Karpas-422 (cell line): Measurements from ENCODE around the gene MAPT. TPM values are rescaled to one million over a fixed set of nuclear protein-coding genes. Genes with fewer than 3 reads are reported as not detected.
A peak's percentile ranks its signal among the peaks of the same experiment; 100 is the strongest.

Experiments
- DNase-seq: peaks from one replicate; pipeline ENCODE4 v3.0.0-alpha.2; 2015
- H2AFZ ChIP-seq: fragments of 200-600 bp; sonication (generic); 2 replicates; pipeline ENCODE4 v1.6.1; 2014; ENCODE audit warnings: antibody characterized with exemption, low read length, mixed read lengths
- H3K27ac ChIP-seq: fragments of 200-600 bp; sonication (generic); 2 replicates; pipeline ENCODE4 v1.5.1; 2014; ENCODE audit warnings: mild to moderate bottlenecking, low read length, moderate library complexity
- H3K27me3 ChIP-seq: fragments of 200-600 bp; sonication (generic); 2 replicates; pipeline ENCODE4 v1.6.1; 2014; ENCODE audit warnings: low read length, mixed read lengths
- H3K36me3 ChIP-seq: fragments of 200-600 bp; sonication (generic); 2 replicates; pipeline ENCODE4 v1.6.1; 2014; ENCODE audit warnings: low read length, mixed read lengths; ENCODE audit not compliant: insufficient read depth
- H3K4me1 ChIP-seq: fragments of 200-600 bp; sonication (generic); 2 replicates; pipeline ENCODE4 v1.6.1; 2014; ENCODE audit warnings: mild to moderate bottlenecking, low read length, mixed read lengths
- H3K4me2 ChIP-seq: fragments of 200-600 bp; sonication (generic); 2 replicates; pipeline ENCODE4 v1.6.1; 2014; ENCODE audit warnings: low read length, low read depth, mild to moderate bottlenecking; ENCODE audit not compliant: poor library complexity, severe bottlenecking
- H3K4me3 ChIP-seq: fragments of 200-600 bp; sonication (generic); 2 replicates; pipeline ENCODE4 v1.5.1; 2014; ENCODE audit warnings: mild to moderate bottlenecking, antibody characterized with exemption, low read length, mixed read lengths
- H3K79me2 ChIP-seq: fragments of 200-600 bp; sonication (generic); 2 replicates; pipeline ENCODE4 v1.6.1; 2014; ENCODE audit warnings: mild to moderate bottlenecking, low read length, mixed read lengths
- H3K9ac ChIP-seq: fragments of 200-600 bp; sonication (generic); 2 replicates; pipeline ENCODE4 v1.6.0; 2014; ENCODE audit warnings: low read length
- H3K9me2 ChIP-seq: fragments of 200-600 bp; sonication (generic), shearing (Covaris generic); replicated peaks from 2 replicates; pipeline ENCODE4 v1.6.0; 2014; ENCODE audit warnings: mild to moderate bottlenecking, low read length, moderate library complexity; ENCODE audit not compliant: insufficient read depth
- H3K9me3 ChIP-seq: fragments of 300-700, 200-600 bp; sonication (generic); 2 replicates; pipeline ENCODE4 v1.6.1; 2014; ENCODE audit warnings: low read length, mixed read lengths
- H4K20me1 ChIP-seq: fragments of 200-600 bp; sonication (generic); 2 replicates; pipeline ENCODE4 v1.6.1; 2014; ENCODE audit warnings: mild to moderate bottlenecking, antibody characterized with exemption, low read length, low read depth; ENCODE audit not compliant: insufficient read depth
- total RNA-seq: library from RNA; depleted of rRNA; stranded (reverse); fragments of >200 nt; shearing (Covaris generic); gene quantifications from 2 replicates; pipeline ENCODE4 v1.2.3, GENCODE V29; 2014; ENCODE audit warnings: low replicate concordance

Gene MAPT
- total RNA-seq, 1 experiment from 2014 or later: 0.15 TPM

GRCh38 chr17:45997624-45998023 lies 103.3 kb downstream of the MAPT start:
- Histone ChIP-seq H3K4me3 (no peak overlapping the region), H3K4me1 (peaks cover 7% of the 10 kb centered on the region), H3K9me2 (no peaks in the 10 kb centered on the region), H3K27ac (no peak overlapping the region), H3K4me2 (no peak overlapping the region), H3K9ac (no peak overlapping the region), H3K79me2 (no peaks in the 10 kb centered on the region), H3K27me3 (no peaks in the 10 kb centered on the region), H3K36me3 (no peaks in the 10 kb centered on the region), H4K20me1 (no peaks in the 10 kb centered on the region), H3K9me3 (no peaks in the 10 kb centered on the region), H2AFZ (no peak overlapping the region)
- no peak for DNase-seq

DNA sequence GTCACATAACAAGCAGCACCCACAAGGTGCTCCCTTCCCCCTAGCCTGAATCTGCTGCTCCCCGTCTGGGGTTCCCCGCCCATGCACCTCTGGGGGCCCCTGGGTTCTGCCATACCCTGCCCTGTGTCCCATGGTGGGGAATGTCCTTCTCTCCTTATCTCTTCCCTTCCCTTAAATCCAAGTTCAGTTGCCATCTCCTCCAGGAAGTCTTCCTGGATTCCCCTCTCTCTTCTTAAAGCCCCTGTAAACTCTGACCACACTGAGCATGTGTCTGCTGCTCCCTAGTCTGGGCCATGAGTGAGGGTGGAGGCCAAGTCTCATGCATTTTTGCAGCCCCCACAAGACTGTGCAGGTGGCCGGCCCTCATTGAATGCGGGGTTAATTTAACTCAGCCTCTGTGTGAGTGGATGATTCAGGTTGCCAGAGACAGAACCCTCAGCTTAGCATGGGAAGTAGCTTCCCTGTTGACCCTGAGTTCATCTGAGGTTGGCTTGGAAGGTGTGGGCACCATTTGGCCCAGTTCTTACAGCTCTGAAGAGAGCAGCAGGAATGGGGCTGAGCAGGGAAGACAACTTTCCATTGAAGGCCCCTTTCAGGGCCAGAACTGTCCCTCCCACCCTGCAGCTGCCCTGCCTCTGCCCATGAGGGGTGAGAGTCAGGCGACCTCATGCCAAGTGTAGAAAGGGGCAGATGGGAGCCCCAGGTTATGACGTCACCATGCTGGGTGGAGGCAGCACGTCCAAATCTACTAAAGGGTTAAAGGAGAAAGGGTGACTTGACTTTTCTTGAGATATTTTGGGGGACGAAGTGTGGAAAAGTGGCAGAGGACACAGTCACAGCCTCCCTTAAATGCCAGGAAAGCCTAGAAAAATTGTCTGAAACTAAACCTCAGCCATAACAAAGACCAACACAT lies 104.9 kb downstream of the MAPT start, which contains the start of gene STH:
Gene STH, plus strand, starts transcription at position 264 of the 913 bp plus-strand sequence. Its CDS starts 30 bp downstream, at position 294.
- no peaks in the 10 kb centered on the region for H3K79me2 ChIP-seq
- H3K4me1 ChIP-seq: peaks cover 12% of the 10 kb centered on the region
- no peak within 1 kb of the TSS for H3K9ac ChIP-seq
- DNase-seq: no peak
- no peak within 1 kb of the TSS for H3K4me3 ChIP-seq
- H3K9me2 ChIP-seq: no peaks in the 10 kb centered on the region
- H3K4me2 ChIP-seq: no peak within 1 kb of the TSS
- H3K27ac ChIP-seq: no peak within 1 kb of the TSS
- no peaks in the 10 kb centered on the region for H4K20me1 ChIP-seq
- H3K27me3 ChIP-seq: no peaks in the 10 kb centered on the region
- no peaks in the 10 kb centered on the region for H3K9me3 ChIP-seq
- H3K36me3 ChIP-seq: no peaks in the 10 kb centered on the region
- no peak within 1 kb of the TSS for H2AFZ ChIP-seq

DNA sequence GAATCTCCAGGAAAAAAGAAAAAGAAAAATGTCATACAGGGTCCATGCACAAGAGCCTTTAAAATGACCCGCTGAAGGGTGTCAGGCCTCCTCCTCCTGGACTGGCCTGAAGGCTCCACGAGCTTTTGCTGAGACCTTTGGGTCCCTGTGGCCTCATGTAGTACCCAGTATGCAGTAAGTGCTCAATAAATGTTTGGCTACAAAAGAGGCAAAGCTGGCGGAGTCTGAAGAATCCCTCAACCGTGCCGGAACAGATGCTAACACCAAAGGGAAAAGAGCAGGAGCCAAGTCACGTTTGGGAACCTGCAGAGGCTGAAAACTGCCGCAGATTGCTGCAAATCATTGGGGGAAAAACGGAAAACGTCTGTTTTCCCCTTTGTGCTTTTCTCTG lies 105.5 kb downstream of the MAPT start:
- no peak for DNase-seq
- H3K9ac ChIP-seq: no peak overlapping the region
- no peaks in the 10 kb centered on the region for H4K20me1 ChIP-seq
- H3K27ac ChIP-seq: no peak overlapping the region
- H3K9me2 ChIP-seq: no peaks in the 10 kb centered on the region
- H3K27me3 ChIP-seq: no peaks in the 10 kb centered on the region
- H3K79me2 ChIP-seq: no peaks in the 10 kb centered on the region
- H3K4me1 ChIP-seq: peaks cover 12% of the 10 kb centered on the region
- H2AFZ ChIP-seq: no peak overlapping the region
- H3K36me3 ChIP-seq: no peaks in the 10 kb centered on the region
- no peak overlapping the region for H3K4me3 ChIP-seq
- H3K4me2 ChIP-seq: no peak overlapping the region
- no peaks in the 10 kb centered on the region for H3K9me3 ChIP-seq

- no peak for DNase-seq
- no peaks in the 10 kb centered on the region for H3K36me3 ChIP-seq
- H3K79me2 ChIP-seq: no peaks in the 10 kb centered on the region
- H3K9ac ChIP-seq: no peak overlapping the region
- peaks cover 12% of the 10 kb centered on the region for H3K4me1 ChIP-seq
- H3K4me3 ChIP-seq: no peak overlapping the region
- H3K9me3 ChIP-seq: no peaks in the 10 kb centered on the region
- no peak overlapping the region for H2AFZ ChIP-seq
- no peaks in the 10 kb centered on the region for H4K20me1 ChIP-seq
- no peaks in the 10 kb centered on the region for H3K9me2 ChIP-seq
- no peak overlapping the region for H3K4me2 ChIP-seq
- H3K27me3 ChIP-seq: no peaks in the 10 kb centered on the region
- H3K27ac ChIP-seq: no peak overlapping the region
Observed at GRCh38 chr17:46000292-46000691, 105.9 kb downstream of the MAPT start.

- H3K4me1 ChIP-seq: peaks cover 9% of the 10 kb centered on the region
- no peak for DNase-seq
- no peak overlapping the region for H3K4me3 ChIP-seq
- no peak overlapping the region for H3K27ac ChIP-seq
- H3K9me3 ChIP-seq: no peaks in the 10 kb centered on the region
- H3K9ac ChIP-seq: no peak overlapping the region
- H3K79me2 ChIP-seq: no peaks in the 10 kb centered on the region
- no peaks in the 10 kb centered on the region for H3K9me2 ChIP-seq
- no peaks in the 10 kb centered on the region for H3K36me3 ChIP-seq
- no peak overlapping the region for H3K4me2 ChIP-seq
- H2AFZ ChIP-seq: no peak overlapping the region
- no peaks in the 10 kb centered on the region for H3K27me3 ChIP-seq
- no peaks in the 10 kb centered on the region for H4K20me1 ChIP-seq
Observed at GRCh38 chr17:46000757-46001156, 106.4 kb downstream of the MAPT start.

DNA sequence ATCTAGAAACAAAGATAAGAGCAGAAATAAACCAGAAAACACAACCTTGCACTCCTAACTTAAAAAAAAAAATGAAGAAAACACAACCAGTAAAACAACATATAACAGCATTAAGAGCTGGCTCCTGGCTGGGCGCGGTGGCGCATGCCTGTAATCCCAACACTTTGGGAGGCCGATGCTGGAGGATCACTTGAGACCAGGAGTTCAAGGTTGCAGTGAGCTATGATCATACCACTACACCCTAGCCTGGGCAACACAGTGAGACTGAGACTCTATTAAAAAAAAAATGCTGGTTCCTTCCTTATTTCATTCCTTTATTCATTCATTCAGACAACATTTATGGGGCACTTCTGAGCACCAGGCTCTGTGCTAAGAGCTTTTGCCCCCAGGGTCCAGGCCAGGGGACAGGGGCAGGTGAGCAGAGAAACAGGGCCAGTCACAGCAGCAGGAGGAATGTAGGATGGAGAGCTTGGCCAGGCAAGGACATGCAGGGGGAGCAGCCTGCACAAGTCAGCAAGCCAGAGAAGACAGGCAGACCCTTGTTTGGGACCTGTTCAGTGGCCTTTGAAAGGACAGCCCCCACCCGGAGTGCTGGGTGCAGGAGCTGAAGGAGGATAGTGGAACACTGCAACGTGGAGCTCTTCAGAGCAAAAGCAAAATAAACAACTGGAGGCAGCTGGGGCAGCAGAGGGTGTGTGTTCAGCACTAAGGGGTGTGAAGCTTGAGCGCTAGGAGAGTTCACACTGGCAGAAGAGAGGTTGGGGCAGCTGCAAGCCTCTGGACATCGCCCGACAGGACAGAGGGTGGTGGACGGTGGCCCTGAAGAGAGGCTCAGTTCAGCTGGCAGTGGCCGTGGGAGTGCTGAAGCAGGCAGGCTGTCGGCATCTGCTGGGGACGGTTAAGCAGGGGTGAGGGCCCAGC lies 107.3 kb downstream of the MAPT start:
- Histone ChIP-seq H4K20me1 (no peaks in the 10 kb centered on the region), H3K36me3 (no peaks in the 10 kb centered on the region), H3K9me2 (no peaks in the 10 kb centered on the region), H3K27ac (no peak overlapping the region), H3K4me3 (no peak overlapping the region), H3K27me3 (no peaks in the 10 kb centered on the region), H3K9me3 (no peaks in the 10 kb centered on the region), H2AFZ (no peak overlapping the region), H3K4me2 (no peak overlapping the region), H3K79me2 (no peaks in the 10 kb centered on the region), H3K9ac (no peak overlapping the region), H3K4me1 (peaks cover 6% of the 10 kb centered on the region)
- no peak for DNase-seq

GRCh38 chr17:46002311-46002972 lies 108.1 kb downstream of the MAPT start:
- no peaks in the 10 kb centered on the region for H4K20me1 ChIP-seq
- no peaks in the 10 kb centered on the region for H3K27me3 ChIP-seq
- no peaks in the 10 kb centered on the region for H3K79me2 ChIP-seq
- no peak overlapping the region for H2AFZ ChIP-seq
- no peaks in the 10 kb centered on the region for H3K9me3 ChIP-seq
- peaks cover 6% of the 10 kb centered on the region for H3K4me1 ChIP-seq
- H3K4me3 ChIP-seq: no peak overlapping the region
- H3K9me2 ChIP-seq: no peaks in the 10 kb centered on the region
- no peak overlapping the region for H3K4me2 ChIP-seq
- peak; percentile 91 for DNase-seq
- H3K27ac ChIP-seq: no peak overlapping the region
- no peak overlapping the region for H3K9ac ChIP-seq
- H3K36me3 ChIP-seq: no peaks in the 10 kb centered on the region

GRCh38 chr17:46002973-46003316 lies 108.6 kb downstream of the MAPT start:
- Histone ChIP-seq H3K27ac (no peak overlapping the region), H3K79me2 (no peaks in the 10 kb centered on the region), H3K36me3 (no peaks in the 10 kb centered on the region), H3K9ac (no peak overlapping the region), H4K20me1 (no peaks in the 10 kb centered on the region), H3K27me3 (no peaks in the 10 kb centered on the region), H3K9me2 (no peaks in the 10 kb centered on the region), H3K9me3 (no peaks in the 10 kb centered on the region), H3K4me3 (no peak overlapping the region), H3K4me2 (no peak overlapping the region), H2AFZ (no peak overlapping the region), H3K4me1 (peaks cover 6% of the 10 kb centered on the region)
- DNase-seq: no peak
